HG03108 (cell line): ENCODE data around the gene TSPAN18.

Experiments used
- ATAC-seq: cut with Tn5 transposase; IDR thresholded peaks from one replicate; pipeline ENCODE4 v1.9.1; 2021; ENCODE audit warnings: moderate library complexity; ENCODE audit not compliant: unreplicated experiment

The TSPAN18 gene

GRCh38 chr11:44755556-44756523 lies 29.1 kb downstream of the TSPAN18 start:
- ATAC-seq = no peak

GRCh38 chr11:44758983-44759382 lies 32.2 kb downstream of the TSPAN18 start:
- ATAC-seq = no peak

GRCh38 chr11:44759743-44760476 lies 33.1 kb downstream of the TSPAN18 start:
- ATAC-seq = no peak

- ATAC-seq = no peak
Observed at GRCh38 chr11:44760477-44760872, 33.7 kb downstream of the TSPAN18 start.

GRCh38 chr11:44760917-44761550 lies 34.3 kb downstream of the TSPAN18 start:
- ATAC-seq = no peak

GRCh38 chr11:44761551-44761961 lies 34.8 kb downstream of the TSPAN18 start:
- no peak for ATAC-seq

GRCh38 chr11:44763121-44763820 lies 36.5 kb downstream of the TSPAN18 start:
- no peak for ATAC-seq

- no peak for ATAC-seq
Observed at GRCh38 chr11:44764583-44764982, 37.8 kb downstream of the TSPAN18 start.

- ATAC-seq = no peak
Observed at GRCh38 chr11:44765026-44765595, 38.3 kb downstream of the TSPAN18 start.

- no peak for ATAC-seq
Observed at GRCh38 chr11:44765676-44766075, 38.9 kb downstream of the TSPAN18 start.

GRCh38 chr11:44766112-44766971 lies 39.6 kb downstream of the TSPAN18 start:
- no peak for ATAC-seq

GRCh38 chr11:44766972-44767278 lies 40.2 kb downstream of the TSPAN18 start:
- no peak for ATAC-seq

GRCh38 chr11:44767421-44767820 lies 40.7 kb downstream of the TSPAN18 start:
- ATAC-seq = no peak

GRCh38 chr11:44770401-44770800 lies 43.6 kb downstream of the TSPAN18 start:
- ATAC-seq = no peak

- no peak for ATAC-seq
Observed at GRCh38 chr11:44771252-44771734, 44.5 kb downstream of the TSPAN18 start.

GRCh38 chr11:44771841-44772240 lies 45.1 kb downstream of the TSPAN18 start:
- ATAC-seq = no peak

GRCh38 chr11:44773351-44773965 lies 46.7 kb downstream of the TSPAN18 start:
- ATAC-seq = no peak

GRCh38 chr11:44774108-44774507 lies 47.3 kb downstream of the TSPAN18 start:
- no peak for ATAC-seq

GRCh38 chr11:44774731-44775130 lies 48.0 kb downstream of the TSPAN18 start:
- no peak for ATAC-seq
